GM12874 (cell line): ENCODE results near the gene NXPE3.

Source experiments
- TF ChIP-seq, protein P1 (sequence below): IDR thresholded peaks from 2 replicates; pipeline ENCODE4 v1.5.1; 2011; ENCODE audit warnings: low read depth, mild to moderate bottlenecking, control low read depth, low read length, moderate library complexity; ENCODE audit not compliant: insufficient read depth

NXPE3 gene

DNA sequence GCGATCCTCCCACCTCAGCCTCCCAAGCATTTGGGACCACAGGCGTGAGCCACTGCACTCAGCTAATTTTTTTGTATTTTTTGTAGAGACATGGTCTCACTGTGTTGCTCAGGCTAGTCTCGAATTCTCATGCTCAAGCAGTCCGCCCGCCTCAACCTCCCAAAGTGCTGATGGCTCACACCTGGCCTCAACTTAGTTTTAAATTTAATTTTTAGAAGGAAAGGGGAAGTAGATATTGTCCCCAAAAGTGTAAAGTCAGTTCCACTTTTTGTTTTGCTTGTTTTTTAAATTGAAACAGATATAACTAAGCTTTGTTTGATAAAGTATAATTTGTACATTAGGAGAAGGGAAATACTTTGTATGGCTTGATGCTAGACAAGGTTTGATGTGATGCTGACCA lies 39.0 kb downstream of the NXPE3 start:
- TF ChIP-seq, protein P1, sequence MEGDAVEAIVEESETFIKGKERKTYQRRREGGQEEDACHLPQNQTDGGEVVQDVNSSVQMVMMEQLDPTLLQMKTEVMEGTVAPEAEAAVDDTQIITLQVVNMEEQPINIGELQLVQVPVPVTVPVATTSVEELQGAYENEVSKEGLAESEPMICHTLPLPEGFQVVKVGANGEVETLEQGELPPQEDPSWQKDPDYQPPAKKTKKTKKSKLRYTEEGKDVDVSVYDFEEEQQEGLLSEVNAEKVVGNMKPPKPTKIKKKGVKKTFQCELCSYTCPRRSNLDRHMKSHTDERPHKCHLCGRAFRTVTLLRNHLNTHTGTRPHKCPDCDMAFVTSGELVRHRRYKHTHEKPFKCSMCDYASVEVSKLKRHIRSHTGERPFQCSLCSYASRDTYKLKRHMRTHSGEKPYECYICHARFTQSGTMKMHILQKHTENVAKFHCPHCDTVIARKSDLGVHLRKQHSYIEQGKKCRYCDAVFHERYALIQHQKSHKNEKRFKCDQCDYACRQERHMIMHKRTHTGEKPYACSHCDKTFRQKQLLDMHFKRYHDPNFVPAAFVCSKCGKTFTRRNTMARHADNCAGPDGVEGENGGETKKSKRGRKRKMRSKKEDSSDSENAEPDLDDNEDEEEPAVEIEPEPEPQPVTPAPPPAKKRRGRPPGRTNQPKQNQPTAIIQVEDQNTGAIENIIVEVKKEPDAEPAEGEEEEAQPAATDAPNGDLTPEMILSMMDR = no peak

DNA sequence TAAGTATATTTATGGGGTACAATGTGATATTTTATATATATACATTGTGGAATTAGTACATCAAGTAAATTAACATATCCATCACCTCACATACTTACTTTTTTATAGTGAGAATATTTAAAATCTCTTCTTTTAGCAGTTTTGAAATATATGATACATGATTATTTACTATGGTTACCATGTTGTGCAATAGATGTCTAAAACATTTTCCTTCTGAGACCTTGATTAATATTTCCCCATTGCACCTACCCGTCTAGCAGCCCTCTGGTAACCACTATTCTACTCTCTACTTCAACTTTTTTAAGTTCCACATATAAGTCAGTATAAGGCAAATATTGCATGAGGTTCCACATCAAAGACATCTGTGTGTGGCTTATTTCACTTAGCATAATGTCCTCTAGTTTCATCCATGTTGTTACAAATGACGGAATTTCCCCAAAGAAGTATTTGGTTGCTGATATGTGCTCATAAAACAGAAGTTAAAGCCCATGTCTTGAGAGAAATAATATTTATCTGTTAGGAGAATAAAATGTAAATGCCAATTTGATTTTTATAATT lies 40.7 kb downstream of the NXPE3 start:
- TF ChIP-seq, protein P1 = no peak

DNA sequence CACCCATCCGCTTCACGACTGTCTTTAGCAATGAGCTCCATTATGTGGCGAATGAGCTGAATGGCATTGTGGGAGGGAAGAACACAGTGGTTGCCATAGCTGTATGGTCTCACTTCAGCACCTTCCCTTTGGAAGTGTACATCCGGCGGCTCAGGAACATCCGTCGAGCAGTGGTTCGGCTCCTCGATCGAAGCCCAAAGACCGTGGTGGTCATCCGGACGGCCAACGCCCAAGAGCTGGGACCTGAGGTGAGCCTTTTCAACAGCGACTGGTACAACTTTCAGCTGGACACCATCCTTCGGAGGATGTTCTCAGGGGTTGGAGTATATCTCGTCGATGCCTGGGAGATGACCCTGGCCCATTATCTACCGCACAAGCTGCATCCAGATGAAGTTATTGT lies 42.5 kb downstream of the NXPE3 start:
- TF ChIP-seq, protein P1 = no peak

DNA sequence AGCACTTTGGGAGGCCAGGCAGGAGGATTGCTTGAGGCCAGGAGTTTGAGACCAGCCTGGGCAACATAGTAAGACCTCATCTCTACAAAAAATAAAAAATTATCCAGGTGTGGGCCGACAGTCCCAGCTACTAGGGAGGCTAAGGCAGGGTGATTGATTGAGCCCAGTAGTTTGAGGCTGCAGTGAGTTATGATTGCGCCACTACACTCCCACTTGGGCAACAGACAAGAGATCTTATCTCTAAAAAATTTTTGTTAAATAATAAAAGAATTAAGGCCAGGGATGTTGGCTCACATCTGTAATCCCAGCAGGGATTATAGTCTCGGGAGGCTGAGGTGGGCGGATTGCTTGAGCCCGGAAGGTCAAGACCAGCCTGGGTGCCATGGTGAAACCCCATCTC lies 44.5 kb downstream of the NXPE3 start:
- TF ChIP-seq, protein P1 = no peak

DNA sequence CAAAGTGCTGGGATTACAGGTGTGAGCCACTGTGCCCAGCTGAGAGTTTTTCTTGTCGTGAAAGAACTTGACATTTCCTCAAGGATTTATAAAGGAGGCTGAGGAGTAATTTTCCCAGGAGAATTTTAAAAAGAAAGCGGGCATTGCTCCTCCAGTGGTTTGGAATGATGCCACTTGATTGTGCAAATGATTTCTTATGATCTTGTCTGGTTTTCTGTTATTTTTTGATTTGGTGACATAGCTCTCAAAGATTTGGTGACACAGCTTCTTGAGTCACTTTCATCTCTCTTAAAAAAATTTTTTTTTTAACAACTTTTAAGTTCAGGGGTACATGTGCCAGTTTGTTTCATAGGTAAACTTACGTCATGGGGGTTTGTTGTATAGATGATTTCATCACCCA lies 45.7 kb downstream of the NXPE3 start:
- TF ChIP-seq, protein P1 = no peak

DNA sequence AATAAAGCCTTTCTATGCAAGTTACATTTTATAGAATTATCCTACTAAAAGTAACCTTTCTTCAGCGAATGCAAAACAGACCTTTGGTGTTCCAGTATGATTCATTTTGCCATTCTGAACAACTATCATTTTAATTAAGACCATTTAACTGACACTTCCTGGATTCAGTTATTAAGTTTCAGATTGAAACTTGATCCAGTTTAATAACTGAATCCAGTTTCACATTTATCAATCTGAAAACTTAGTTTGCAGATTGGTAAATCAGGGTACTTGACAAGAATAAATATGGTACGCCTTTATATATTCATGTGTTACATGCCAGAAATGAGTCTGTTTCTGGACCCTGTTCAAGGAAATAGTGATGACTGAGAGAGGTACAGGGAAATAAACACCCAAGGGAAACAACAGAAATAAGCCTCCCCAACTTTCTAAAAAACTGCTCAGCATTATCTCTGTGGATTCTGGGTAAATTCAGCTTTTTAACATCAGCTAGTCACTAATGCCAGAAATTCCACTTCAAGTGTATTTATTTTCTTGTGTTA lies 47.0 kb downstream of the NXPE3 start:
- TF ChIP-seq, protein P1 = no peak

DNA sequence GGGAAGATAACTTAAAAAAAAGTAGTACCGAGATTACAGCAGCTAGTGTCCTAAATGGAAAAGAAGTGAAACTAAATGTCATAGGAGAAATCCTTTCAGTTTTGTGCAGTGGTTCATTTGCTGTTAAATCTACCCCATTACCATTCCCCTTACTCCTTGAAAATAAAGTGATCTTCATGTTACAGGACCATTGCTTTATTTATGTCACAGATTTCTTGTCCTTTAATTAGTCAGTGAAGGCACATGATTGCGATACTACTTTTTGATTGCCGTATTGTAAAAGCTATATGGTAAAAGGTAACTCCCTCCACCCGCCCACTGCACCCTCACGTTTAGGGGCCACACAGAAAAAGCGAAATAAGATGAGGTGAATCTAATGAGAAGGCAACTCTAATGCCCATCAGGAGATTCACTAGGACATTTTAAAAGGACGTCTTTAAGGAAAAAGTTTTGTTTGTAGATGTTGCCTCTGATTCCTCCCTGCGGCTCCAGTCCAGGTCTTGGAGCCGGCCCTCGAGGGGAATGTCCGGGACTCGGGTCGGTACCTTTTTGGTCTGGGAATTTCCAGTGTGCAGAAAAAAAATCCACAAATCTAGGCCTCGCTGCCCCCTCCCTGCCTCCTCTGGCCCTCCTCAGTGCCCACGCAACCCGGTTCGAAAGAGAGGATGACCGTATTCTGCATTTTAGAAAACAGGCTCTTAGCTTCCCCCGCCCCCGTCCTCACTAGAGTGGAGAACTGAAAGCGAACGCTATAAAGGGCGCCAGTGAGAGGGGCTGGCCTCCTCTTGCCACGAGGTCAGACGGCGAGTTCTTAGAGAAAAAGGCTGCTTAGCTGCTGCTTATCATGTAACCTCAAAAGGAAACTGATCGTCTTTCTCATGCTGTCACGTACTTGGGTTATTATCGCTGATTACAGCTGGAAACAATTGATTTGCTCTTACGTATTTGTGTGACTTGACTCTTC lies 48.5 kb downstream of the NXPE3 start:
- TF ChIP-seq, protein P1 = no peak
